HG03175 (cell line): ENCODE data around the gene WDR37.
A peak's percentile ranks its signal among the peaks of the same experiment; 100 is the strongest.
"Not testable (repeated sequence)": the region's sequence is repeated elsewhere in the genome, so short reads cannot be mapped to it uniquely, and the experiment has no call there.

ENCODE experiments used
- ATAC-seq: cut with Tn5 transposase; IDR thresholded peaks from one replicate; pipeline ENCODE4 v1.9.1; 2021; ENCODE audit warnings: mild to moderate bottlenecking, moderate library complexity; ENCODE audit not compliant: unreplicated experiment

Gene WDR37

GRCh38 chr10:1151076-1152033, 95.2 kb downstream of the WDR37 start:
- peak; percentile 75 for ATAC-seq

- ATAC-seq, result no peak
These were observed 96.4 kb downstream of the WDR37 start for GRCh38 chr10:1152386-1153250.

GRCh38 chr10:1153251-1153763, 97.1 kb downstream of the WDR37 start:
- ATAC-seq, result no peak

- no peak for ATAC-seq
These were observed 97.7 kb downstream of the WDR37 start for GRCh38 chr10:1153805-1154351.

GRCh38 chr10:1154531-1155295, 98.5 kb downstream of the WDR37 start:
- ATAC-seq, result no peak

- ATAC-seq, result no peak
These were observed 99.8 kb downstream of the WDR37 start for GRCh38 chr10:1155791-1156615.

- no peak for ATAC-seq
These were observed 100.4 kb downstream of the WDR37 start for GRCh38 chr10:1156616-1156886.

- no peak for ATAC-seq
These were observed 100.9 kb downstream of the WDR37 start for GRCh38 chr10:1156921-1157614.

GRCh38 chr10:1157615-1157933, 101.4 kb downstream of the WDR37 start:
- ATAC-seq, result no peak

- ATAC-seq, result no peak
These were observed 101.9 kb downstream of the WDR37 start for GRCh38 chr10:1158066-1158465.

- not testable (repeated sequence) for ATAC-seq
These were observed 102.4 kb downstream of the WDR37 start for GRCh38 chr10:1158536-1158935.

- no peak for ATAC-seq
These were observed 103.2 kb downstream of the WDR37 start for GRCh38 chr10:1159131-1160061.

GRCh38 chr10:1160561-1161314, 104.6 kb downstream of the WDR37 start:
- no peak for ATAC-seq

- ATAC-seq, result not testable (repeated sequence)
These were observed 105.1 kb downstream of the WDR37 start for GRCh38 chr10:1161315-1161673.

GRCh38 chr10:1162481-1163203, 106.5 kb downstream of the WDR37 start:
- ATAC-seq, result no peak

GRCh38 chr10:1163204-1163660, 107.0 kb downstream of the WDR37 start:
- ATAC-seq, result no peak

- ATAC-seq, result no peak
These were observed 107.6 kb downstream of the WDR37 start for GRCh38 chr10:1163831-1164230.
